ENCODE data around the gene VEZT.

DNA sequence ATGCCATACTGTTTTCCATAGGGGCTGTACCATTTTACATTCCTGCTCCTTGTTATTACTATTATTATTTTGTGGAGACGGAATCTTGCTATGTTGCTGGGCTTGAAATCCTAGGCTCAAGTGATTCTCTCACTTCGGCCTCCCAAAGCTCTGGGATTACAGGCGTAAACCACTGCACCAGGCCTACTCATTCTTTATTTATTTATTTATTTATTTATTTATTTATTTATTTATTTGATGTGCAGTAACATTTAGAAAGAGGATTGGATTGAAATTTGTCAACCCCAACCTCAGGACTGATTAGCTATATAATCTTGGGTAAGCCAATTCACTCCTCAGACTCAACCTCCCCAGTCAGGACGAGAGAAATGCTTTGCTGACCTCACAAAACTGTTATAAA is 107.9 kb downstream of the VEZT start:
- no peak for TF ChIP-seq HCFC1 (IDR thresholded peaks at IDR 0.05; ENCODE audit: low read length)
- TF ChIP-seq, protein P1, sequence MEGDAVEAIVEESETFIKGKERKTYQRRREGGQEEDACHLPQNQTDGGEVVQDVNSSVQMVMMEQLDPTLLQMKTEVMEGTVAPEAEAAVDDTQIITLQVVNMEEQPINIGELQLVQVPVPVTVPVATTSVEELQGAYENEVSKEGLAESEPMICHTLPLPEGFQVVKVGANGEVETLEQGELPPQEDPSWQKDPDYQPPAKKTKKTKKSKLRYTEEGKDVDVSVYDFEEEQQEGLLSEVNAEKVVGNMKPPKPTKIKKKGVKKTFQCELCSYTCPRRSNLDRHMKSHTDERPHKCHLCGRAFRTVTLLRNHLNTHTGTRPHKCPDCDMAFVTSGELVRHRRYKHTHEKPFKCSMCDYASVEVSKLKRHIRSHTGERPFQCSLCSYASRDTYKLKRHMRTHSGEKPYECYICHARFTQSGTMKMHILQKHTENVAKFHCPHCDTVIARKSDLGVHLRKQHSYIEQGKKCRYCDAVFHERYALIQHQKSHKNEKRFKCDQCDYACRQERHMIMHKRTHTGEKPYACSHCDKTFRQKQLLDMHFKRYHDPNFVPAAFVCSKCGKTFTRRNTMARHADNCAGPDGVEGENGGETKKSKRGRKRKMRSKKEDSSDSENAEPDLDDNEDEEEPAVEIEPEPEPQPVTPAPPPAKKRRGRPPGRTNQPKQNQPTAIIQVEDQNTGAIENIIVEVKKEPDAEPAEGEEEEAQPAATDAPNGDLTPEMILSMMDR (IDR thresholded peaks at IDR 0.05 in 2 of 3, conservative IDR thresholded peaks at IDR 0.05 in 1 of 3; ENCODE audit: control insufficient read depth in 2 of 3, extremely low read depth in 1 of 3, insufficient read depth in 1 of 3, low read depth in 3 of 3, low read length in 3 of 3), result no peak
- no peak for TF ChIP-seq BACH1 (IDR thresholded peaks at IDR 0.05; ENCODE audit: borderline replicate concordance)
- no peak for TF ChIP-seq POLR2A (IDR thresholded peaks at IDR 0.05; ENCODE audit: low read depth, low read length)
- no peak for TF ChIP-seq POLR2AphosphoS5 (IDR thresholded peaks at IDR 0.05; ENCODE audit: low read length)
- no peak for TF ChIP-seq MXI1 (IDR thresholded peaks at IDR 0.05; ENCODE audit: low read depth, low read length)
- no peak for TF ChIP-seq YY1 (IDR thresholded peaks at IDR 0.05; ENCODE audit: low read depth, low read length)
- TF ChIP-seq SP1 (IDR thresholded peaks at IDR 0.05; ENCODE audit: low read depth, low read length), result no peak
- TF ChIP-seq MAX (IDR thresholded peaks at IDR 0.05; ENCODE audit: low read depth, low read length), result no peak
- no peak for TF ChIP-seq SRF (IDR thresholded peaks at IDR 0.05; ENCODE audit: low read depth in 2 of 2, low read length in 2 of 2)
- no peak for TF ChIP-seq ELK1 (IDR thresholded peaks at IDR 0.05; ENCODE audit: low read depth, low read length)
- TF ChIP-seq SPI1 (IDR thresholded peaks at IDR 0.05; ENCODE audit: borderline replicate concordance, insufficient read depth, low read depth, low read length), result no peak
- TF ChIP-seq POLR2AphosphoS2 (IDR thresholded peaks at IDR 0.05; ENCODE audit: low read depth, low read length), result no peak
- TF ChIP-seq NRF1 (conservative IDR thresholded peaks at IDR 0.05; ENCODE audit: low read depth, low read length), result no peak
